Liver (tissue), 9 donors: ENCODE measurements around the gene ATP6V1F. TPM values are rescaled to one million over a fixed set of nuclear protein-coding genes. Genes with fewer than 3 reads are reported as not detected.

Experiments used
- DNase-seq: peaks from one replicate; pipeline ENCODE4 v3.0.0-alpha.2; 2017; ENCODE audit warnings: low spot score
- H3K27ac ChIP-seq, 2 donors: one replicate each; pipeline ENCODE4 v1.7.0; 2013; ENCODE audit warnings: inconsistent platforms in 2 of 2, low read length in 2 of 2, control low read depth in 1 of 2, low read depth in 1 of 2, mild to moderate bottlenecking in 1 of 2
- H3K27me3 ChIP-seq, 4 donors: one replicate each; pipeline versions ENCODE4 v1.6.1 to v1.7.0; 2013; ENCODE audit warnings: low read length in 3 of 4, inconsistent platforms in 1 of 4, mild to moderate bottlenecking in 1 of 4, moderate library complexity in 1 of 4; ENCODE audit not compliant: control insufficient read depth in 4 of 4, insufficient read depth in 4 of 4
- H3K36me3 ChIP-seq, 4 donors: one replicate each; pipeline versions ENCODE4 v1.6.1 to v1.7.0; 2013; ENCODE audit warnings: low read length in 3 of 4, mild to moderate bottlenecking in 3 of 4, low read depth in 1 of 4, moderate library complexity in 1 of 4; ENCODE audit not compliant: control insufficient read depth in 4 of 4, insufficient read depth in 3 of 4
- H3K4me1 ChIP-seq, 4 donors: one replicate each; pipeline versions ENCODE4 v1.6.1 to v1.7.0; 2013; ENCODE audit warnings: low read length in 3 of 4, mild to moderate bottlenecking in 3 of 4, moderate library complexity in 1 of 4; ENCODE audit not compliant: control insufficient read depth in 4 of 4, insufficient read depth in 4 of 4
- H3K4me3 ChIP-seq, 3 donors: one replicate each; pipeline versions ENCODE4 v1.6.1 to v1.7.0; 2013; ENCODE audit warnings: low read length in 3 of 3, control low read depth in 1 of 3, low read depth in 1 of 3, mild to moderate bottlenecking in 1 of 3
- H3K9ac ChIP-seq, 2 donors: one replicate each; pipeline ENCODE4 v1.7.0; 2013; ENCODE audit warnings: low read length in 2 of 2, mild to moderate bottlenecking in 2 of 2, moderate library complexity in 2 of 2, control low read depth in 1 of 2, low read depth in 1 of 2
- H3K9me3 ChIP-seq, 4 donors: one replicate each; pipeline versions ENCODE4 v1.6.1 to v1.7.0; 2013; ENCODE audit warnings: low read length in 3 of 4; ENCODE audit not compliant: control insufficient read depth in 4 of 4
- ATF3 ChIP-seq: IDR thresholded peaks from 2 replicates; pipeline ENCODE4 v1.6.1; 2016; ENCODE audit warnings: antibody characterized with exemption
- CTCF ChIP-seq: fragments of 150-350 bp; IDR thresholded peaks from 2 replicates; pipeline ENCODE4 v1.5.1; 2017; ENCODE audit warnings: improper control_type of control experiment, low read depth, low read length; ENCODE audit not compliant: missing input control
- EGR1 ChIP-seq, 2 donors: IDR thresholded peaks; 2 replicates each; pipeline ENCODE4 v1.6.1; 2016 to 2018; ENCODE audit warnings: antibody characterized with exemption in 2 of 2, low read depth in 2 of 2
- FOXA1 ChIP-seq: IDR thresholded peaks from 2 replicates; pipeline ENCODE4 v1.6.1; 2016; ENCODE audit warnings: antibody characterized with exemption
- FOXA2 ChIP-seq: IDR thresholded peaks from 2 replicates; pipeline ENCODE4 v1.6.1; 2016; ENCODE audit warnings: antibody characterized with exemption
- GABPA ChIP-seq, 2 donors: IDR thresholded peaks in 1 of 2; conservative IDR thresholded peaks in 1 of 2; 2 replicates each; pipeline ENCODE4 v1.6.1; 2016; ENCODE audit warnings: antibody characterized with exemption in 2 of 2, mild to moderate bottlenecking in 1 of 2, moderate library complexity in 1 of 2
- HNF4A ChIP-seq, 2 donors: conservative IDR thresholded peaks; 2 replicates each; pipeline ENCODE4 v1.6.1; 2016; ENCODE audit warnings: antibody characterized with exemption in 2 of 2, mild to moderate bottlenecking in 2 of 2
- HNF4G ChIP-seq: IDR thresholded peaks from 2 replicates; pipeline ENCODE4 v1.6.1; 2016; ENCODE audit warnings: antibody characterized with exemption
- JUND ChIP-seq, 2 donors: IDR thresholded peaks; 2 replicates each; pipeline ENCODE4 v1.6.1; 2016; ENCODE audit warnings: antibody characterized with exemption in 2 of 2
- MAX ChIP-seq: IDR thresholded peaks from 2 replicates; pipeline ENCODE4 v1.6.1; 2016; ENCODE audit warnings: antibody characterized with exemption
- NR2F2 ChIP-seq: IDR thresholded peaks from 2 replicates; pipeline ENCODE4 v1.6.1; 2016; ENCODE audit warnings: antibody characterized with exemption
- RAD21 ChIP-seq, 2 donors: IDR thresholded peaks; 2 replicates each; pipeline ENCODE4 v1.6.1; 2016; ENCODE audit warnings: antibody characterized with exemption in 2 of 2, mild to moderate bottlenecking in 2 of 2
- RXRA ChIP-seq, 2 donors: IDR thresholded peaks; 2 replicates each; pipeline ENCODE4 v1.6.1; 2017 to 2018; ENCODE audit warnings: antibody characterized with exemption in 2 of 2, mild to moderate bottlenecking in 1 of 2
- SP1 ChIP-seq: IDR thresholded peaks from 2 replicates; pipeline ENCODE4 v1.6.1; 2018; ENCODE audit warnings: antibody characterized with exemption, mild to moderate bottlenecking
- TAF1 ChIP-seq: conservative IDR thresholded peaks from 2 replicates; pipeline ENCODE4 v1.6.1; 2016; ENCODE audit warnings: antibody characterized with exemption, mild to moderate bottlenecking
- YY1 ChIP-seq: IDR thresholded peaks from 2 replicates; pipeline ENCODE4 v1.6.1; 2016; ENCODE audit warnings: antibody characterized with exemption, mild to moderate bottlenecking
- WGBS: extraction: QIAGEN DNeasy Blood & Tissue Kit; methylation state at CpG from one replicate; pipeline ENCODE4 v1.1.7; 2013; 5-methylcytosine and 5-hydroxymethylcytosine counted together
- polyA plus RNA-seq, 2 donors: library from polyadenylated mRNA; stranded (reverse) in 1 of 2; unstranded in 1 of 2; fragments of 200-250 nt in 1 of 2; fragments of >200 nt in 1 of 2; fragmentation: Nextera tagmentation in 1 of 2; extraction: Ambion mirVana in 1 of 2; gene quantifications; one replicate each; pipeline versions ENCODE4 v1.2.1 to v1.2.3, GENCODE V29; 2013 to 2015
- total RNA-seq, 2 donors: library from RNA; depleted of rRNA; stranded (reverse); fragments of >200 nt; gene quantifications; one replicate each; pipeline ENCODE4 v1.2.3, GENCODE V29; 2014
- TF ChIP-seq, protein P1 (sequence below): IDR thresholded peaks from 2 replicates; pipeline ENCODE4 v1.6.1; 2016; ENCODE audit warnings: antibody characterized with exemption, mild to moderate bottlenecking
- TF ChIP-seq, protein P2 (sequence below): IDR thresholded peaks from 2 replicates; pipeline ENCODE4 v1.6.1; 2016; ENCODE audit warnings: antibody characterized with exemption
- donor health status: healthy.
- donor health status: healthy.
- donor health status: healthy.
- donor health status: healthy.
- donor health status: healthy.

Gene ATP6V1F
- total and polyA plus RNA-seq, 4 donors = 23.1 to 111 (median 47.1) TPM

DNA sequence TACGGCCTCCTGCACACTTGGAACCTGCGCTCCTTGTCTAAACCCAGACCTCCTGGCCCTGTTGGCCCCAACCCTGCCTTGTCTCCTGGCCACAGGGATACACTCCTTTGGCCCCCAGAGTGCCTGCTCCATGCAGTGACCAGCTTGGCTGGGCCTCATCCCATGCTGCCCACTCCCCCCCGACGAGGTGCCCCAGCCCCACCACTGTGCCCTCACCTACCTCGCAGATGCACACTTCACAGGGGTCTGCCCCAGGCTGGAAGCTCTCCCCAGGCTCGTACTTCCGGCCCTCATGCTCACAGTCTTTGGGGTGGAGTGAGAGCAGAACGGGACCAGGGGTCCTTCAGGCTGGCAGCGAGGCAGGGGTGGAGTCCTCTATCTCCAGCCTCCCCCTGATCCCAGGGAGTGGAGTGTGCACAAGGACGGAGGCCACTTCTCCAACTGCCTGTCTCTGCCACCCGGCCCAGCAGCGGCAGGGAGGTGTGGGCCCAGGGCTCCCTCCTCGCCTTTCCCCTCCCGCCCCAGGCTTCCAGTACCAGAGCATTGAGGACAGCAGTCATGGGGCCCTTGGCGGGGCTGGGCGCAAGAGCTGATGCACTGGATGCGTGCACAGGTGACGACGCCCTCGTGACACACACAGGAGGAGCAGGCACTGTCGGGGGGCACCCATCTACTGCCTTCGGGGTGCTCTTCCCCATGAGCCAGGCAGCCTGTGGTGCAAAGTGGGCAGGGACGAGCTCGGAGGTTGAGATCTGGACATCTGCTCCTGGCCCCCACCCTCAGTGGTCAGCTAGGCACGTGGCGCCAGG lies 22.1 kb downstream of the ATP6V1F start:
- TF ChIP-seq RXRA (IDR thresholded peaks at IDR 0.05) = no peak
- TF ChIP-seq GABPA (IDR thresholded peaks at IDR 0.05 in 1 of 2, conservative IDR thresholded peaks at IDR 0.05 in 1 of 2) = no peak
- TF ChIP-seq EGR1 (IDR thresholded peaks at IDR 0.05; ENCODE audit: low read depth in 2 of 2) = no peak
- no peak for TF ChIP-seq RAD21 (IDR thresholded peaks at IDR 0.05)
- TF ChIP-seq MAX = no peak
- TF ChIP-seq YY1 = no peak
- TF ChIP-seq JUND (IDR thresholded peaks at IDR 0.05) = no peak
- no peak for TF ChIP-seq ATF3
- no peak for TF ChIP-seq HNF4A (conservative IDR thresholded peaks at IDR 0.05)
- Histone ChIP-seq H3K27me3 (no peaks in the 10 kb centered on the region), H3K9ac (no peak overlapping the region), H3K27ac (no peak overlapping the region), H3K4me3 (no peak overlapping the region), H3K36me3 (no peaks in the 10 kb centered on the region), H3K4me1 (peaks cover 0 to 4% (median 0%) of the 10 kb centered on the region in 4 donors), H3K9me3 (no peaks in the 10 kb centered on the region)
- 91% methylated on average over 26 of the region's 26 CpGs for WGBS
- no peak for DNase-seq

- WGBS = 95% methylated on average over 10 of the region's 10 CpGs
- TF ChIP-seq, protein P1, sequence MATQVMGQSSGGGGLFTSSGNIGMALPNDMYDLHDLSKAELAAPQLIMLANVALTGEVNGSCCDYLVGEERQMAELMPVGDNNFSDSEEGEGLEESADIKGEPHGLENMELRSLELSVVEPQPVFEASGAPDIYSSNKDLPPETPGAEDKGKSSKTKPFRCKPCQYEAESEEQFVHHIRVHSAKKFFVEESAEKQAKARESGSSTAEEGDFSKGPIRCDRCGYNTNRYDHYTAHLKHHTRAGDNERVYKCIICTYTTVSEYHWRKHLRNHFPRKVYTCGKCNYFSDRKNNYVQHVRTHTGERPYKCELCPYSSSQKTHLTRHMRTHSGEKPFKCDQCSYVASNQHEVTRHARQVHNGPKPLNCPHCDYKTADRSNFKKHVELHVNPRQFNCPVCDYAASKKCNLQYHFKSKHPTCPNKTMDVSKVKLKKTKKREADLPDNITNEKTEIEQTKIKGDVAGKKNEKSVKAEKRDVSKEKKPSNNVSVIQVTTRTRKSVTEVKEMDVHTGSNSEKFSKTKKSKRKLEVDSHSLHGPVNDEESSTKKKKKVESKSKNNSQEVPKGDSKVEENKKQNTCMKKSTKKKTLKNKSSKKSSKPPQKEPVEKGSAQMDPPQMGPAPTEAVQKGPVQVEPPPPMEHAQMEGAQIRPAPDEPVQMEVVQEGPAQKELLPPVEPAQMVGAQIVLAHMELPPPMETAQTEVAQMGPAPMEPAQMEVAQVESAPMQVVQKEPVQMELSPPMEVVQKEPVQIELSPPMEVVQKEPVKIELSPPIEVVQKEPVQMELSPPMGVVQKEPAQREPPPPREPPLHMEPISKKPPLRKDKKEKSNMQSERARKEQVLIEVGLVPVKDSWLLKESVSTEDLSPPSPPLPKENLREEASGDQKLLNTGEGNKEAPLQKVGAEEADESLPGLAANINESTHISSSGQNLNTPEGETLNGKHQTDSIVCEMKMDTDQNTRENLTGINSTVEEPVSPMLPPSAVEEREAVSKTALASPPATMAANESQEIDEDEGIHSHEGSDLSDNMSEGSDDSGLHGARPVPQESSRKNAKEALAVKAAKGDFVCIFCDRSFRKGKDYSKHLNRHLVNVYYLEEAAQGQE = no peak
- TF ChIP-seq FOXA2 (no peak), HNF4A (conservative IDR thresholded peaks at IDR 0.05) (no peak), RXRA (IDR thresholded peaks at IDR 0.05) (no peak), YY1 (no peak), HNF4G (no peak), RAD21 (IDR thresholded peaks at IDR 0.05) (no peak), ATF3 (no peak), CTCF (no peak), FOXA1 (no peak), TAF1 (no peak), GABPA (IDR thresholded peaks at IDR 0.05 in 1 of 2, conservative IDR thresholded peaks at IDR 0.05 in 1 of 2) (no peak), SP1 (no peak), MAX (no peak), NR2F2 (no peak), JUND (IDR thresholded peaks at IDR 0.05) (no peak), EGR1 (IDR thresholded peaks at IDR 0.05; ENCODE audit: low read depth in 2 of 2) (no peak)
- TF ChIP-seq, protein P2, sequence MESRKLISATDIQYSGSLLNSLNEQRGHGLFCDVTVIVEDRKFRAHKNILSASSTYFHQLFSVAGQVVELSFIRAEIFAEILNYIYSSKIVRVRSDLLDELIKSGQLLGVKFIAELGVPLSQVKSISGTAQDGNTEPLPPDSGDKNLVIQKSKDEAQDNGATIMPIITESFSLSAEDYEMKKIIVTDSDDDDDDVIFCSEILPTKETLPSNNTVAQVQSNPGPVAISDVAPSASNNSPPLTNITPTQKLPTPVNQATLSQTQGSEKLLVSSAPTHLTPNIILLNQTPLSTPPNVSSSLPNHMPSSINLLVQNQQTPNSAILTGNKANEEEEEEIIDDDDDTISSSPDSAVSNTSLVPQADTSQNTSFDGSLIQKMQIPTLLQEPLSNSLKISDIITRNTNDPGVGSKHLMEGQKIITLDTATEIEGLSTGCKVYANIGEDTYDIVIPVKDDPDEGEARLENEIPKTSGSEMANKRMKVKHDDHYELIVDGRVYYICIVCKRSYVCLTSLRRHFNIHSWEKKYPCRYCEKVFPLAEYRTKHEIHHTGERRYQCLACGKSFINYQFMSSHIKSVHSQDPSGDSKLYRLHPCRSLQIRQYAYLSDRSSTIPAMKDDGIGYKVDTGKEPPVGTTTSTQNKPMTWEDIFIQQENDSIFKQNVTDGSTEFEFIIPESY = no peak
- DNase-seq = no peak
Observed at GRCh38 chr7:128885370-128886187, 22.9 kb downstream of the ATP6V1F start.

More at GRCh38 chr7:128885370-128886187, 22.9 kb downstream of the ATP6V1F start:
- no peaks in the 10 kb centered on the region for H3K27me3 ChIP-seq
- H3K27ac ChIP-seq = no peak overlapping the region
- no peaks in the 10 kb centered on the region for H3K4me1 ChIP-seq
- H3K36me3 ChIP-seq = no peaks in the 10 kb centered on the region
- H3K4me3 ChIP-seq = no peak overlapping the region
- H3K9ac ChIP-seq = no peak overlapping the region
- no peaks in the 10 kb centered on the region for H3K9me3 ChIP-seq
